BLaER1 (cell line): Measurements from ENCODE around the gene CYP2D6.
"Not testable (repeated sequence)": the region's sequence is repeated elsewhere in the genome, so short reads cannot be mapped to it uniquely, and the experiment has no call there.

ENCODE experiments used
- H3K27ac ChIP-seq: shearing (Covaris generic); formaldehyde crosslinking; 2 replicates; pipeline ENCODE4 v1.8.1; 2022
- H3K27me3 ChIP-seq: shearing (Covaris generic); formaldehyde crosslinking; 2 replicates; pipeline ENCODE4 v1.8.1; 2022
- H3K36me3 ChIP-seq: shearing (Covaris generic); formaldehyde crosslinking; 2 replicates; pipeline ENCODE4 v1.8.1; 2022
- H3K4me1 ChIP-seq: shearing (Covaris generic); formaldehyde crosslinking; 2 replicates; pipeline ENCODE4 v1.8.1; 2022
- H3K4me2 ChIP-seq: shearing (Covaris generic); formaldehyde crosslinking; 2 replicates; pipeline ENCODE4 v1.8.1; 2022
- H3K4me3 ChIP-seq: shearing (Covaris generic); formaldehyde crosslinking; 2 replicates; pipeline ENCODE4 v1.8.1; 2022
- H3K9ac ChIP-seq: shearing (Covaris generic); formaldehyde crosslinking; 2 replicates; pipeline ENCODE4 v1.8.1; 2022
- H3K9me3 ChIP-seq: shearing (Covaris generic); formaldehyde crosslinking; 2 replicates; pipeline ENCODE4 v1.8.1; 2022
- H4K20me1 ChIP-seq: shearing (Covaris generic); formaldehyde crosslinking; 2 replicates; pipeline ENCODE4 v1.8.1; 2022
- Cebpa-rat ChIP-seq: shearing (Covaris generic); IDR thresholded peaks from 2 replicates; pipeline ENCODE4 v1.8.1; 2022

The CYP2D6 gene

GRCh38 chr22:42158456-42159132, 28.0 kb upstream of the CYP2D6 start:
- no peak for TF ChIP-seq Cebpa-rat
- Histone ChIP-seq H3K27me3 (no peaks in the 10 kb centered on the region), H3K27ac (no peak overlapping the region), H3K4me1 (no peaks in the 10 kb centered on the region), H3K36me3 (peaks cover 88% of the 10 kb centered on the region), H3K9ac (no peak overlapping the region), H3K4me2 (no peak overlapping the region), H3K9me3 (no peaks in the 10 kb centered on the region), H3K4me3 (no peak overlapping the region), H4K20me1 (0 out of 2 replicates have a peak, but pooled peaks cover 3% of the 10 kb centered on the region)

GRCh38 chr22:42156598-42156997, 26.0 kb upstream of the CYP2D6 start:
- TF ChIP-seq Cebpa-rat, result no peak
- H3K9ac ChIP-seq, result no peak overlapping the region
- no peaks in the 10 kb centered on the region for H3K27me3 ChIP-seq
- H3K36me3 ChIP-seq, result peaks cover 68% of the 10 kb centered on the region
- H3K9me3 ChIP-seq, result no peaks in the 10 kb centered on the region
- no peak overlapping the region for H3K4me3 ChIP-seq
- no peak overlapping the region for H3K4me2 ChIP-seq
- no peak overlapping the region for H3K27ac ChIP-seq
- H3K4me1 ChIP-seq, result no peaks in the 10 kb centered on the region
- no peaks in the 10 kb centered on the region for H4K20me1 ChIP-seq

DNA sequence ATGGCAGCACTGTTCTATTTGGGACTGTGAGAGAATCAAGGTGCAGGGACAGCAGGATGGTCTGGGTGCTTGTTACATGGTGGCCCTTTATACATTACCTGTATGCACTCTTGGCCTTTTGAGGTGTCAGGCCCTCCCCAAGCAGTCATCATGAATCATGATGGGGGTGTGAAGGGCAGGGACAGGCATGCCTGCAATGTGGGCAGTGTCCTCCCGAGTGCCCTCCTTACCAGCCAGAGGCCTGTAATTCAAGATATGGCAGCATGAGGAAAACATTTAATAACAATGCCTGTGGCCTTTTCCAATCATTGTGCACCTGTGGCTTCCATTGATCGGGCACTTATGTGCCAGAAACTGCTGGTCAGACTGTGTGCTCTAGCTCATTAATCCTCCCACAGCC, 25.5 kb upstream of the CYP2D6 start:
- H3K4me1 ChIP-seq, result no peaks in the 10 kb centered on the region
- no peaks in the 10 kb centered on the region for H3K9me3 ChIP-seq
- H3K4me3 ChIP-seq, result no peak overlapping the region
- H3K9ac ChIP-seq, result no peak overlapping the region
- no peak overlapping the region for H3K27ac ChIP-seq
- no peak for TF ChIP-seq Cebpa-rat
- no peak overlapping the region for H3K4me2 ChIP-seq
- H3K36me3 ChIP-seq, result peaks cover 63% of the 10 kb centered on the region
- no peaks in the 10 kb centered on the region for H3K27me3 ChIP-seq
- H4K20me1 ChIP-seq, result no peaks in the 10 kb centered on the region

DNA sequence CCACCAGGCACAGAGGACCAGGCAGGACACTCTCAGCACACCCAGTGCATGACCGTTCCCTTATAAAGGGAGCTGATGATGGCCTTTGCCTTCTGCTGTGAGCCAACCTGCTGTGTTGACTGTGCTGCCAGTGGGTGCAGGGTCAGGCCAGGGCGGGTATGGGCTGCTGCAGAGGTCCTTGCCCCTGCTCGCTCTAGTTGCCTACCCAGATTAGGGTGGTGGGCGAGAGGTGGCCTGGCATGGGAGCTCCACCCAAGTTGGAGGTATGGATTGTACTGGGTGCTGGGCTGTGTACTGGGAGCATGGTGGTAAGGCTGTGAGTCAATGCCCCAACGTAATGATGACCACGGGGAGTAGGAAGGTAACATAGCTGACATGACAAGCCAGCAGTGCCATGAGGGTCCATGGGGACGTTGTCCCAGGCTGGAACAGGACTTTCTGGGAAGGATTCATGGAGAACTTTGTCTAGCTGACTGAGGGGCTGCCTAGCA, 24.5 kb upstream of the CYP2D6 start:
- no peak overlapping the region for H3K4me2 ChIP-seq

GRCh38 chr22:42154293-42155052, 23.9 kb upstream of the CYP2D6 start:
- H3K36me3 ChIP-seq, result peaks cover 63% of the 10 kb centered on the region
- no peaks in the 10 kb centered on the region for H3K9me3 ChIP-seq
- H3K9ac ChIP-seq, result no peak overlapping the region
- no peak overlapping the region for H3K4me2 ChIP-seq
- no peak for TF ChIP-seq Cebpa-rat
- no peaks in the 10 kb centered on the region for H3K4me1 ChIP-seq
- no peak overlapping the region for H3K27ac ChIP-seq
- no peaks in the 10 kb centered on the region for H3K27me3 ChIP-seq
- H4K20me1 ChIP-seq, result no peaks in the 10 kb centered on the region
- no peak overlapping the region for H3K4me3 ChIP-seq

More for the DNA sequence above, 24.5 kb upstream of the CYP2D6 start:
- Histone ChIP-seq H3K4me3 (no peak overlapping the region), H4K20me1 (no peaks in the 10 kb centered on the region), H3K27me3 (no peaks in the 10 kb centered on the region), H3K9ac (no peak overlapping the region), H3K27ac (no peak overlapping the region), H3K36me3 (peaks cover 65% of the 10 kb centered on the region), H3K9me3 (no peaks in the 10 kb centered on the region), H3K4me1 (no peaks in the 10 kb centered on the region)
- TF ChIP-seq Cebpa-rat, result no peak

DNA sequence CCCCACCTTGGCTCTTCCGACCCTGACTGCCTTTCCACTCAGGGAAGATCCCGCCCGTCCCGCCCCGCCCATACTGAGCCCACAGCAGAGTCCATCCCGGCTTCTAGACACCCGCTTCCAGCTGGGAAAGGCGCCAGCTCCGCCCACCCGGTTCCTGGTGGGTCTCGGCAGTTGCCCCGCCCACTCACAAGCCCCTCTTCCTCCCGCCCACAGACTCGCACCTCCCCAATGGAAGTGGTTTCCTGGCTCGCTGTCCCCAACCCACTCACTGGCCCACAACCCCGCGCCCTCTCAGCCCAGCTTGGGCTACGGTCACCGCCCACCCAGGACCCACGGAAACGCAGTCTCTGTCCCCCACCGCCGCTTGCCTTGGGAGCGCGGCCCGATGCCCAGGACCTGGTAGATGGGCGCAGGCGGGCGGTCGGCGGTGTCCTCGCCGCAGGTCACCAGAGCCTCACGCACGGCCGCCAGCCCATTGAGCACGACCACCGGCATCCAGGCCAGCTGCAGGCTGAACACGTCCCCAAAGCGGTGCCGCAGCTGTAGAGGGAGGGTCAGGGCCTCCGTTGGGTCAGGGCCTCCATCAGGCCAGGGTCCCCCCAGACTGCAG, 22.2 kb upstream of the CYP2D6 start:
- Histone ChIP-seq H3K36me3 (peaks cover 59% of the 10 kb centered on the region), H3K9me3 (no peaks in the 10 kb centered on the region), H3K27ac (no peak overlapping the region), H3K27me3 (no peaks in the 10 kb centered on the region), H3K4me1 (no peaks in the 10 kb centered on the region), H3K9ac (no peak overlapping the region), H4K20me1 (no peaks in the 10 kb centered on the region), H3K4me2 (no peak overlapping the region), H3K4me3 (no peak overlapping the region)
- no peak for TF ChIP-seq Cebpa-rat

DNA sequence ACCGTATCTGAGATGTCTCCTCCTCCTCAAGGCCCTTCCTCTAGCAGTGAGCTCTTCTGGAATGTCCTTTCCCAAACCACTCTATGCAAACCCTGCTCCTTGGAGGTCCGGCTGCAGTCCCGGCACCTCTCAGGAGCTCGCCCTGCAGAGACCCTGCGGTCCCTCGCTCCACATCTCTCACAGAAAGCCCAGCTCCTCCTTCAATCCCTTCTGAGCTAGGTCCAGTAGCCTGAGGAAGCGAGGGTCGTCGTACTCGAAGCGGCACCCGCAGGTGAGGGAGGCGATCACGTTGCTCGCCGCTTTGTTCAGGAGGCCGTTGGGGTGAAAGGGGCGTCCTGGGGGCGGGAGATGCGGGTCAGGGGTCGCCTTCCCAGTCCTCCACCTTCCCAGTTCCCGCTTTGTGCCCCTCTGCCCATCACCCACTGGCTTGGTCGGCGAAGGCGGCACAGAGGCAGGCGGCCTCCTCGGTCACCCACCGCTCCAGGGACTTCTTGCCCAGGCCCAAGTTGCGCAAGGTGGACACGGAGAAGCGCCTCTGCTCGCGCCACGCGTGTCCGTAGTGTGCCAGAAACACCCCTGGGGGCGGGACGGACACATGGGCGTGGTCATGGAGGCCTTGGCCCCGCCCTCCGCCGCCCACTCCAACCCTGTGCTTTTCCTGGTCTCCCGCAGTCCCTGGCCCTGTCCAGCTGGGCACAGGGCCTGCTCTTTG, 21.5 kb upstream of the CYP2D6 start:
- TF ChIP-seq Cebpa-rat, result no peak
- Histone ChIP-seq H3K9me3 (no peaks in the 10 kb centered on the region), H3K9ac (no peak overlapping the region), H4K20me1 (no peaks in the 10 kb centered on the region), H3K27ac (no peak overlapping the region), H3K4me2 (no peak overlapping the region), H3K27me3 (no peaks in the 10 kb centered on the region), H3K4me1 (no peaks in the 10 kb centered on the region), H3K36me3 (peaks cover 56% of the 10 kb centered on the region), H3K4me3 (no peak overlapping the region)

- Histone ChIP-seq H3K27me3 (no peaks in the 10 kb centered on the region), H3K9ac (no peak overlapping the region), H4K20me1 (no peaks in the 10 kb centered on the region), H3K4me1 (peaks cover 2% of the 10 kb centered on the region), H3K9me3 (no peaks in the 10 kb centered on the region), H3K4me2 (no peak overlapping the region), H3K27ac (no peak overlapping the region), H3K4me3 (no peak overlapping the region), H3K36me3 (peaks cover 45% of the 10 kb centered on the region)
- TF ChIP-seq Cebpa-rat, result no peak
These were observed 20.3 kb upstream of the CYP2D6 start for GRCh38 chr22:42150727-42151590.

GRCh38 chr22:42149798-42150197, 19.2 kb upstream of the CYP2D6 start:
- not testable (repeated sequence) for H3K9me3 ChIP-seq, H3K27me3 ChIP-seq, H3K27ac ChIP-seq, H3K4me3 ChIP-seq, H4K20me1 ChIP-seq, H3K9ac ChIP-seq, H3K4me1 ChIP-seq, H3K4me2 ChIP-seq
- H3K36me3 ChIP-seq, result peaks cover 33% of the 10 kb centered on the region
